Colonic mucosa (tissue), 4 donors: ENCODE measurements around the gene ABL2. TPM values are rescaled to one million over a fixed set of nuclear protein-coding genes. Genes with fewer than 3 reads are reported as not detected.
"Not testable (repeated sequence)": the region's sequence is repeated elsewhere in the genome, so short reads cannot be mapped to it uniquely, and the experiment has no call there.

Experiments
- DNase-seq: peaks from one replicate; pipeline ENCODE4 v3.0.0-alpha.2; 2020
- H3K27ac ChIP-seq: fragments of 200-600 bp; one replicate; pipeline ENCODE4 v1.8.0; 2021
- H3K27me3 ChIP-seq: fragments of 200-600 bp; one replicate; pipeline ENCODE4 v1.8.0; 2021
- H3K36me3 ChIP-seq: fragments of 200-600 bp; one replicate; pipeline ENCODE4 v1.8.0; 2021
- H3K4me1 ChIP-seq: fragments of 200-600 bp; one replicate; pipeline ENCODE4 v1.8.0; 2021; ENCODE audit warnings: mild to moderate bottlenecking
- H3K4me3 ChIP-seq: fragments of 200-600 bp; one replicate; pipeline ENCODE4 v1.8.0; 2021
- H3K9ac ChIP-seq, 2 donors: one replicate each; pipeline ENCODE4 v1.7.0; 2013; ENCODE audit warnings: control low read depth in 2 of 2, low read depth in 2 of 2, low read length in 2 of 2
- H3K9me3 ChIP-seq: fragments of 200-600 bp; one replicate; pipeline ENCODE4 v1.8.0; 2021
- CTCF ChIP-seq: fragments of 200-600 bp; IDR thresholded peaks from one replicate; pipeline ENCODE4 v1.8.0; 2022; ENCODE audit warnings: antibody characterized with exemption, mild to moderate bottlenecking
- intact Hi-C: fragments of 100-400 bp; cut with DNase I; formaldehyde crosslinking; loops from one replicate; pipeline ENCODE4 v1.14.1; 2022
- total RNA-seq, 2 donors: library from RNA; stranded (reverse); fragmentation: NEBNext Ultra II Directional in 1 of 2; extraction: Animal tissue kit (Norgen Biotek cat#: 25700) in 1 of 2; gene quantifications; one replicate each; pipeline ENCODE4 v1.2.1, GENCODE V29; 2021
- donor health status: healthy.
- donor health status: DM: no; HTN: no; CAD: no.
- donor health status: DM: no; HTN: no; CAD: no.

Gene ABL2
- 10 to 100 TPM in 1 of 2 donors, 1 to 10 TPM in 1; 9.1 to 12.8 TPM for total RNA-seq

GRCh38 chr1:179229214-179230140, at the start of gene ABL2:
Gene ABL2 (minus strand): TSS chr1:179229677. CDS start chr1:179229397, 280 bp downstream.
- no peaks in the 10 kb centered on the region for H3K9me3 ChIP-seq
- no peak for TF ChIP-seq CTCF

GRCh38 chr1:179278920-179279319, 49.4 kb upstream of the ABL2 start:
- DNase-seq, result no peak
- H3K27me3 ChIP-seq, result no peaks in the 10 kb centered on the region
- intact Hi-C loops, result no loop called here
- no peak overlapping the region for H3K4me3 ChIP-seq
- H3K36me3 ChIP-seq, result no peaks in the 10 kb centered on the region
- H3K9ac ChIP-seq, result no peak overlapping the region
- H3K9me3 ChIP-seq, result no peaks in the 10 kb centered on the region
- H3K27ac ChIP-seq, result no peak overlapping the region
- H3K4me1 ChIP-seq, result no peaks in the 10 kb centered on the region
- no peak for TF ChIP-seq CTCF

More at GRCh38 chr1:179229214-179230140, at the start of gene ABL2:
- H3K27me3 ChIP-seq, result no peaks in the 10 kb centered on the region
- H3K4me3 ChIP-seq, result peak within 1 kb of the TSS; percentile 96
- peaks cover 6% of the 10 kb centered on the region for H3K4me1 ChIP-seq
- peak within 1 kb of the TSS; percentile 74 for H3K27ac ChIP-seq
- H3K36me3 ChIP-seq, result no peaks in the 10 kb centered on the region
- peak within 1 kb of the TSS; percentile 82 to 98 for H3K9ac ChIP-seq
- peak; percentile 53 for DNase-seq
- intact Hi-C loops, result no loop called here

GRCh38 chr1:179274424-179274823, 44.9 kb upstream of the ABL2 start:
- H3K36me3 ChIP-seq, H3K9me3 ChIP-seq, H3K27me3 ChIP-seq, H3K9ac ChIP-seq, intact Hi-C loops, H3K27ac ChIP-seq, H3K4me1 ChIP-seq, DNase-seq, H3K4me3 ChIP-seq: not testable (repeated sequence)

- no peaks in the 10 kb centered on the region for H3K9me3 ChIP-seq
- no peak overlapping the region for H3K4me3 ChIP-seq
- H3K36me3 ChIP-seq, result no peaks in the 10 kb centered on the region
- intact Hi-C loops, result no loop called here
- H3K9ac ChIP-seq, result no peak overlapping the region
- TF ChIP-seq CTCF, result no peak
- H3K27me3 ChIP-seq, result no peaks in the 10 kb centered on the region
- no peak overlapping the region for H3K27ac ChIP-seq
- DNase-seq, result no peak
- no peaks in the 10 kb centered on the region for H3K4me1 ChIP-seq
Measured at GRCh38 chr1:179269071-179269470, 39.6 kb upstream of the ABL2 start.

GRCh38 chr1:179264507-179264906, 35.0 kb upstream of the ABL2 start:
- no peak overlapping the region for H3K4me3 ChIP-seq
- intact Hi-C loops, result no loop called here
- no peaks in the 10 kb centered on the region for H3K36me3 ChIP-seq
- no peak overlapping the region for H3K27ac ChIP-seq
- no peak overlapping the region for H3K9ac ChIP-seq
- H3K9me3 ChIP-seq, result no peaks in the 10 kb centered on the region
- DNase-seq, result no peak
- TF ChIP-seq CTCF, result no peak
- H3K27me3 ChIP-seq, result no peaks in the 10 kb centered on the region
- no peaks in the 10 kb centered on the region for H3K4me1 ChIP-seq

- H3K4me1 ChIP-seq, result no peaks in the 10 kb centered on the region
- no peaks in the 10 kb centered on the region for H3K9me3 ChIP-seq
- H3K36me3 ChIP-seq, result no peaks in the 10 kb centered on the region
- no peaks in the 10 kb centered on the region for H3K27me3 ChIP-seq
- intact Hi-C loops, result no loop called here
- no peak overlapping the region for H3K27ac ChIP-seq
- H3K9ac ChIP-seq, result no peak overlapping the region
- no peak overlapping the region for H3K4me3 ChIP-seq
- DNase-seq, result peak; percentile 37
- no peak for TF ChIP-seq CTCF
Measured at GRCh38 chr1:179263121-179263520, 33.6 kb upstream of the ABL2 start.
